SK-N-MC (cell line): ENCODE measurements around the gene GJC1.
"Not testable (repeated sequence)": the region's sequence is repeated elsewhere in the genome, so short reads cannot be mapped to it uniquely, and the experiment has no call there.

ENCODE experiments used
- EZH2 ChIP-seq: fragments of 200-600 bp; sonication (generic); IDR thresholded peaks from one replicate; pipeline ENCODE4 v1.6.1; 2017; ENCODE audit warnings: antibody characterized with exemption
- FOXP2 ChIP-seq: optimal IDR thresholded peaks from 2 replicates; pipeline ENCODE3; 2011; ENCODE audit warnings: mild to moderate bottlenecking, moderate library complexity; ENCODE audit not compliant: insufficient read depth; ENCODE audit errors: extremely low read length, control extremely low read depth
- POLR2AphosphoS5 ChIP-seq: IDR thresholded peaks from 2 replicates; pipeline ENCODE4 v1.6.1; 2012; ENCODE audit warnings: mild to moderate bottlenecking, low read depth, low read length, borderline replicate concordance

DNA sequence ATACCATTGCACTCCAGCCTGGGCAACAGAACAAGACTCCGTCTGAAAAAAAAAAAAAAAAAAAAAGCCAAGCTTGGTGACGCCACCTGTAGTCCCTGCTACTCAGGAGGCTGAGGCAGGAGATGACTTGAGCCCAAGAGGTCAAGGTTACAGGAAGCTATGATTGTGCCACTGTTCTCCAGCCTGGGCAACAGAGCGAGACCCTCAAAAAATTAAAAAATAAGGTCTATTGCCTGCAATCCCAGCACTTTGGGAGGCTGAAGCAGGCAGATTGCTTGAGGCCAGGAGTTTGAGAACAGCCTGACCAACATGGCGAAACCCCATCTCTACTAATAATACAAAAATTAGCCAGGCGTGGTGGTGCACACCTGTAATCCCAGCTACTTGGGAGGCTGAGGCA lies 74.9 kb downstream of the GJC1 start:
- not testable (repeated sequence) for TF ChIP-seq EZH2, POLR2AphosphoS5, FOXP2
